ENCODE results near the gene CFAP65.

GRCh38 chr2:219056896-219057708, 15.8 kb upstream of the CFAP65 start:
- TF ChIP-seq CTCF (IDR thresholded peaks at IDR 0.05; ENCODE audit: low read depth, low read length, poor library complexity, severe bottlenecking) (no peak), EZH2phosphoT487 (IDR thresholded peaks at IDR 0.05; ENCODE audit: borderline replicate concordance, low read length) (no peak)
